Stimulated activated CD8-positive, alpha-beta memory T cell treated with anti-CD3 and anti-CD28 coated beads, Interleukin-2, amount 100 ng/mL, for 1 hour (primary cell): ENCODE measurements around the gene NT5DC3.

Experiments
- DNase-seq, 2 donors: peaks; one replicate each; pipeline ENCODE4 v3.0.0-alpha.2; 2020; ENCODE audit warnings: low read depth in 2 of 2

Gene NT5DC3

DNA sequence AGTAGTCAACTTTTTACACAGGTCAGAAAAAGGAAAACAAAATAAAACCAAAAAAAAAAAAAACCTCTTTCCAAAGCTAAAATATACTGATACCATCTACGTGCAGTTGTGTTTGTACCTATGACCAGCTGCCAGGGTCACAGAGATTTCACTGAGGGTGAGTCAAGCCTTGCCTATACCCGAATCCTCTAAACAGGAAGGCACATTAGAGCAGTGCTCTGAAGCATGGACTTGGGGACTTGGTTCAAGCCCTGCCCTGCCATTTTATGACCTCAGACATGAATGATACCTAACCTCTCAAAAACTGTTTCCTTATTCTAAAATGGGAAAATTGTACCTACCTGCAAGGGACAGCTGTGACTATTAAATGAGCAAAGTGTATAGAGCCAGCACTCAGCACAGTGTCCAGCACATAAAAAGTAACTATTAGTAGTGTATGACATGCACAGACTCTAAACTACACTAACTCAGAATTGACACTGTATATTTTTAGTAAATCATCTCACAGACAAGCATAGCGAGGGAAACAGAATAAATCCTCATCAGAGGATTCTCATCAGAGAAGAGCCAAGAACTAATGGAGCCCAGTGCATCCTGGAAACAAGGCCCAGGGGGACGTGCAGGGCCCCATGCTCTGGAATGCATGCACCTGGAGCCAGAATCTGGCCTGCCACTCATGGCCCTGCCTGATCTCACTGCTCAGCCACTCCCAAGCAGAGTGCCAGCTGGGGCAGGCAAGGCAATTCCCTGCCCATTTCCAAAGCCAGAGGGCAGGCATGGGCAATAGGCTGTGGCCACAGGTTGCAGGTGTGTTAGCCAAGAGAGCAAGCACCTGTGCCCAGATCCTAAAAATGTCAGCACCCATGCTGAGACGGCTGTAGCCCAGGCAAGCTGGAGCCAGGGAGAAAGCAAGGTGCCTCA is 57.0 kb downstream of the NT5DC3 start:
- no peak for DNase-seq

GRCh38 chr12:103782399-103782798 is 58.6 kb downstream of the NT5DC3 start:
- DNase-seq: no peak

GRCh38 chr12:103780992-103781391 is 60.0 kb downstream of the NT5DC3 start:
- no peak for DNase-seq

- DNase-seq: no peak
Observed at GRCh38 chr12:103780093-103780440, 61.0 kb downstream of the NT5DC3 start.

DNA sequence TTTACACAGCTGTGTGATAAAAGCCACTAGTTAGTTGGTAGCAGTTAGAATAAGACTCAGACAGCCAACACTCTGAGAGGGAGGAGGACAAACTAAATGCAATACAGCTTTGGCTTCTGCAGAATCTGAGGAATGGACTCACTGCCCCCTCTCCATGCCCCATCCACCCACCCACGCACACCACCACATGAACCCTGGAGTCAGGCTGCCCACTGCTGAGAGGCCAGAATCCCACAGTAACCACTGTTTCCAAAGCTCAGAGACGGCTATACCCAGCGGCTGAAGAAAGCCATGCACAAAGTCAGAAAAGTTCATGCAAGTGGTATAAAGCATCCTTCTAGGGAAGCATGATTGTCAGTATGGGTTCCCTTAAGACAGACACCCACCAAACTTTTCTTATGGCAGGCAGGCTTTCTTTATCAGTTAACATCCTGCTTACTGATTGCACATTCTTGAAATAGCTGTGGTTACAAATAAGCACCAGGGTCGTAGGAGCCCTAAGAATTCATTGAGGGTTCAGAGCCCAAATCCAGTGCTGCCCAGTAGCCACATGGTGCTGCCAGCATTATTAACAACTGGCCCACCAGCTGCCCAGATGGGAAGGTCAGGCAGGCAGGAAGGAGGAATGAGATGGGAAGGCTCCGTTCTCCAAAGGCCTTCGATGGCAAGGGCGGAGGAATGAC is 61.5 kb downstream of the NT5DC3 start:
- DNase-seq: no peak

DNA sequence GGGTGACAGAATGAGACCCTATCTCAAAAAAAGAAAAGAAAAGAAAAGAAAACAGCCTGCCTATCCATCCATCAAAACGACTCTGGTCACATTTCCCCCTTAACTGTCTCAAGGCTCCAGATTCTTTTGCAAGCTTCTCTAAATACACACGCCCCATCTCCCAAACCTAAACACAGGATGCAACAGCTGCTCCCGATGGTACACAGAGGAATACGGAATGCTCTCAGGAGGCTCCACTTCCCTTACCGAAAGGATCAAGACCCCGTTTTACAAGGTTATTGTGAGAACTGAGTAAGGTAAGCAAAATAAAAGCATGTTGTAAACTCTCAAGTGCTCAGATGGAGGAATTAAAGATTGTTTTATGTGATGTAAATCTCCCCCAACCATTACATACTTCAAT is 62.3 kb downstream of the NT5DC3 start:
- no peak for DNase-seq

- DNase-seq: no peak
Observed at GRCh38 chr12:103774977-103775560, 66.0 kb downstream of the NT5DC3 start.

DNA sequence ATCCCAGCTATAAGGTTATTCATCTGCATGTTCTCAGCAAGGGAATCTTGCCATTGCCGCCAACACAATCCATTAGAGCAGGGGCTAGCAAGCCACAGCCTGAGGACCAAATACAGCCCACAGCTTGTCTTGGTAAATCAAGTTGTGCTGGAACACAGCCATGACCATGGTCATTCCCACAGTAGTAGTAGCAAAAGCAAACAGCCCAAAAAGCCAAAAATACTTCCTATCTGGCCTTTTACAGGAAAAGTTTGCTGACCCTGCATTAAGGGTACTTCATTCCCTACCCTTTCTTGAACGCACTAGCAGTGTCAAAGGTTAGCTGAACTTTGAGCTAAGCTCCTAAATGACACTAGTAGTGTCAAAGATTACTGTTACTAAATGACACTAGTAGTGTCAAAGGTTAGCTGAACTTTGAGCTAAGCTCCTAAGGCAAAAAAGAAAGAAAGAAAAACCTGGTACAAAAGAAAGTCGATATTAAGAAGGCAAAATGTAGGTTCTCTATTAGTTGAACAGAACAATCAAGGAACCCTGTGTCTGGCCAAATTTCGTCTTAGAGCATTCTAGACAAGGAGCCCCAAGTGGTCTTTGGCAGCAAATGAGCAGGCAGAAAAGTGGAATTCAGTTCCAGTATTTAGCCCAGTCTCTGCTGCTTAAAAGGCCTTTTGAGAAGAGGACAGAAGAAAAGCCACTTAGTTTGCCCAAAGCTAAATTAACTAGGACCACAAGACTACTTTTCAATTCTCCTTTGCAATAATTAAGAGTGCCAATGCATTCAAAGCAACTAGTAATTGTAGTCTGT is 67.7 kb downstream of the NT5DC3 start:
- no peak for DNase-seq

- DNase-seq: no peak
Observed at GRCh38 chr12:103772367-103773108, 68.5 kb downstream of the NT5DC3 start.

GRCh38 chr12:103771466-103771865 is 69.6 kb downstream of the NT5DC3 start:
- no peak for DNase-seq

GRCh38 chr12:103769240-103769945 is 71.6 kb downstream of the NT5DC3 start:
- no peak for DNase-seq

- DNase-seq: no peak
Observed at GRCh38 chr12:103768467-103769123, 72.4 kb downstream of the NT5DC3 start.

DNA sequence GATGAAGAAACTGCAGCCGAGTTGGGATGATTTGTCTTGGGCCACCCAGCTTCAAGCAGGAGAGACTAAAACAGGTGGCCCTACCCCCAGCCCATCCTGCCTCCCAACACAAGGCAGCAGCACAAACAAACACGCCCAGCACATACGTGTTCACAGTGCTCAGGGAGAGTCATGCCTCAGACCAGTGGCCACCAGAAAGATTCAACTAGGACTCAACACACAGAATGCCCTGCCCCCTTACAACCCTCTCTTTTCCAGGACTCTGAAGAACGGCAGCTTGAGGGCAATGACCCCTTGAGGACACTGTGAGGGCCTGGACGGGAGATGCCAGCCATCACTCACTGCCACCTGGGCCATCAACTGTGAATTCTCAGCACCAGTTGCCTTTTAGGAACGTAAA is 75.0 kb downstream of the NT5DC3 start:
- no peak for DNase-seq

DNA sequence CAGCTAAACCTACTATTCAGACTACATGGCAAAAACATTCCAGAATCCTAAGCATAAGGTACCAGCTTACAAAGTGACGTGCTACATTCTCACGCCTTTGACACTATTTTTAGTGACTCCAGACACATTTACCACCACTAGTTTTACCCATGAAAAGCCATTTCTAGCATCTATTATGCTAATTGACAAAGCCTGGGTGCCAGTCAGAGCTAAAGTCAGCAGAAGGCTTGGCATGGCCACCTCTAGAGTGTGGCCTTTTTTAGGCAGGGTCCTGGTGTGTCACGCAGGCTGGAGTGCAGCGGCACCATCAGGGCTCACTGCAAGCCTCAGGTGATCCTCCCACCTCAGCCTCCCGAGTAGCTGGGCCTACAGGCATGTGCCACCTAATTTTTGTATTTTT is 75.7 kb downstream of the NT5DC3 start:
- DNase-seq: no peak

DNA sequence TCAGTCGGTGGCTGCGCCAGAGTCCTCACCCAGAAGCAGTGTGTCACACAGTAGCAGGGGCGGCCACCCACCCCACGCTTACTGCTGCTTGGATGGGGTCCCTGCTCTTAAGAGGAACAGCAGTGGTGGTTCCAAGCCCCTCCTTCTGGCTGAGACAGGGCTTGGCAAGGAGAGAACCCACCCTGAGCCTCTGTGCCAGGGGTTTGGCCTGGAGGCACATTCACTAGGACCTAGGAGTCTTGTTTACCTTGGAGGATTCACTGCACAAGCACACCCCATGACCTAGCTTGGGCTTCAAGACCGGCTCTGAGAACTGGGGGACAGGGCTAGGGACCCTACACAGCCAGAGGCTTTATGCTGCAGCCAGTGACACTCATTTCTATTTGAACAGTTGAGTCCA is 78.6 kb downstream of the NT5DC3 start:
- no peak for DNase-seq

DNA sequence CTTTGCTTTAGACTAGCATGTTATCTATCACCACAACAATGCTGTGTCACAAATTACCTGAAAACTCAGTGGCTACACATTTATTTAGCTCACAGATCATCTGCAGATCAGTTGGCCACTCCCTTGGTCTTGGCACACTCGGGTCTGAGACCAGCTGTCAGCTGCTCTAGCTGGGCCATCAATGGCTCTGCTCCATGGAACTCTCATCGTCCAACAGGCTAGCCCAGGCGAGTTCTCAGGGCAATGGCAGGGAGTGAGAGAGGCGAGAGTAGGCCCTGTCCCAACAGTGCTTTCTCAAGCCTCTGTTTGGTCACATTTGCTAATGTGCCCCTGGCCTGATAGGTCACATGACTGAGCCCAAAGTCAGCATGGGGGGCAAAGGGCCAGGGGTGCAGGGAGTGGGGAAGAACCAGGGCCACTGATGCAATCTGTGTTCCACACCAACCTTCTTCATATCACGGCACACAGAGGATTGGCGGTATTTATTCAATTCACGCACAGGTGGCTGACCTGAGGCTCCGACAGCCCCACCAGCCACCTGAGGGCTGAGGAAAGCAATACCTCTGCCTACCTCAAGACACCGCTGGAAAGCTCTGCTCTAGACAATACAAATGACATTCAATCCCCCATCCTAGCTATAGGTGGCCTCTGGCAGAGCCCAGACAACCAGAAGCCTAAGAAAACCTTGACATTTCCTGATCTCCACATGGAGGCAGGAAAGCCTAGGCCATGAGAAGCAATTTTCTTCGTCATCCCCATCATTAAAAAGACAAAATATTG is 82.5 kb downstream of the NT5DC3 start:
- DNase-seq: no peak

DNA sequence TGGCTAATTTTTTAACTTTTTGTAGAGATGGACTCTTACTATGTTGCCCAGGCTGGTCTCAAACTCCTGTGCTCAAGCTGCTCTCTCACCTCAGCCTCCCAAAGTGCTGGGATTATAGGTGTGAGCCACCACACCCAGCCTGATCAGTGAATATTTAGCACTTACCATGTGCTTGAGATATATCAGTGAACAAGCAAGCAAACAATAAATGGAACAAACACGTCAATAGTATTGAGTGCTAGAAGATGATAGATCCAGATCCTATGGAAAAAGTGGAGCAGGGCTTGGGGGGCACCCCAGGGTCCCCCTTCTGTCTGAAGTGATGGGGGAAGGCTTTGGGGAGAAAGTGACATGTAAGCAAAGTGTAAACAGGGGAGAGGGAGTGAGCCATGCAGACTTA is 83.8 kb downstream of the NT5DC3 start:
- no peak for DNase-seq

- no peak for DNase-seq
Observed at GRCh38 chr12:103756443-103756842, 84.6 kb downstream of the NT5DC3 start.

DNA sequence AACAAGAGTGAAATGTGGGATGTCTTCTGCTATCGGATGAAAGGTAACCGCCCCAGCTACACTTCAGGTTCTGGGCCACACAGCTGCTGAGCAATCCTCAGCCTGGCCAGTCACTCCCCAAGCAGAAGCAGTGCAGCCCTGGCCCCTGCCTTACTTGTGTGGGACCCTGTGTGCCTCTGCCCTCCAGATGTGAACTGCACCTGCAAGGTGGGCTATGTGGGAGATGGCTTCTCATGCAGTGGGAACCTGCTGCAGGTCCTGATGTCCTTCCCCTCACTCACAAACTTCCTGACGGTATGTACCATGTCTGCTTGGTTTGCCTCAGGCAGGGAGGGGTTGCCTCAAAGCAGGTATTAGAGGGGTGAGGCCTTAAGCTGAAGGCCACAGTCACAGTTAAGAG is 85.6 kb downstream of the NT5DC3 start:
- DNase-seq: no peak
